H1 (cell line): ENCODE measurements around the gene CAMTA2. TPM values are rescaled to one million over a fixed set of nuclear protein-coding genes. Genes with fewer than 3 reads are reported as not detected.

Experiments
- HDAC2 ChIP-seq, 2 experiments: fragments of 300-600 bp in 1 of 2; sonication (generic) in 1 of 2; IDR thresholded peaks; 2 replicates each; pipeline ENCODE4 v1.6.1; 2011 to 2012; ENCODE audit warnings: low read depth in 2 of 2, low read length in 2 of 2, mild to moderate bottlenecking in 2 of 2, moderate library complexity in 2 of 2, borderline replicate concordance in 1 of 2, inconsistent platforms in 1 of 2
- polyA plus RNA-seq, 7 experiments: library from polyadenylated mRNA; depleted of rRNA in 3 of 7; stranded (reverse) in 5 of 7; unstranded in 2 of 7; fragments of >200 nt in 5 of 7; fragments of 200-250 nt in 2 of 7; gene quantifications; 1 replicate in 5 of 7; 2 replicates in 1 of 7; 4 replicates in 1 of 7; pipeline versions ENCODE4 v1.2.1 to v1.2.3, GENCODE V29; 2011 to 2013; ENCODE audit warnings: missing spikeins in 2 of 7, mixed read lengths in 2 of 7
- total RNA-seq: library from RNA; stranded (reverse); fragmentation: NEBNext Ultra II Directional; extraction: Animal tissue kit (Norgen Biotek cat#: 25700); gene quantifications from 2 replicates; pipeline ENCODE4 v1.2.1, GENCODE V29; 2021

Gene CAMTA2
- total and polyA plus RNA-seq, 2 of the 8 experiments (the other 6 are each of a cell fraction or from before 2014, with no cell fraction given), result 5.5 to 12.0 TPM

- no peak for TF ChIP-seq HDAC2 (IDR thresholded peaks at IDR 0.05; ENCODE audit: borderline replicate concordance in 1 of 2, low read depth in 2 of 2, low read length in 2 of 2)
These were observed 36.7 kb downstream of the CAMTA2 start, which contains the start of gene ENO3 (continued) for GRCh38 chr17:4950746-4951204.
